ENCODE results near the gene C2orf76.

Gene C2orf76

DNA sequence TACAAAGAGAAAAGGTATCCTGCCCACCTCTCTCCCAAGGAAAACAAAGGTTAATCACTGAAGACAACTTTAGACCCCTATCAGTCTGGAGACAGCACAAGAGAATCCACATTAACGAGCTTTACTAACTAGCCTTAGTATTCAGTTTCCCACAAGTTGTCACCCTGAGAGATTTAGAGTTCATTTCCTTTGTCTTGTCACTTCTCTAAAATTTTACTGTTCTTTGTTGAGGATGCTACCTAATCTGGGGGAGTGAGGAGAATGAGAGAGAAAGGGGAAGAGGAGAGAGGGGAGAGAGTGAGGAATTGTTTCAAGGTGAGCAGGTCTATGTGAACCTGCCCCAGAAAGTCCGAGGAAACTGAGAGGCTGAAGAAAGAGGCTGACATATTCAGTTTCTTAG is 28.4 kb downstream of the C2orf76 start:
- DNase-seq (ENCODE audit: low read depth in 2 of 2): no peak

DNA sequence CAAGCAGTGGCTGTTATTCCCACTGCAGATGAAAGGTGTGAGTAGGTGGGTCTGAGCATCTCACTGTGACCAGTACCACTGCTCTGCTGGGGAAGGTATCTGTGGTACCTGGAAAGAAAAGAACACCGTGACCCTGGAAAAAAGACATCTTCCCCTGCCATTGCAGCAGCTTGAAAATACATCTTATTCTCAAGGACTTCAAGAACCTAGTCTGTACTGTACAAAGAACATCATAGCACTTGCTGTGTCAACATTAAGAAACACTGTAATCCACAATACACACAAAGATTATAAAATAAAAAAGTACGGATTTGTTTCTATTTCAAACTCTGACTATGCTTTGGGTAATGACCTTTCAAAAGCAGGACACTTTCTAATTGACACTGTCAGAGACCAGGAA is 28.9 kb downstream of the C2orf76 start:
- no peak for DNase-seq (ENCODE audit: low read depth in 2 of 2)

DNA sequence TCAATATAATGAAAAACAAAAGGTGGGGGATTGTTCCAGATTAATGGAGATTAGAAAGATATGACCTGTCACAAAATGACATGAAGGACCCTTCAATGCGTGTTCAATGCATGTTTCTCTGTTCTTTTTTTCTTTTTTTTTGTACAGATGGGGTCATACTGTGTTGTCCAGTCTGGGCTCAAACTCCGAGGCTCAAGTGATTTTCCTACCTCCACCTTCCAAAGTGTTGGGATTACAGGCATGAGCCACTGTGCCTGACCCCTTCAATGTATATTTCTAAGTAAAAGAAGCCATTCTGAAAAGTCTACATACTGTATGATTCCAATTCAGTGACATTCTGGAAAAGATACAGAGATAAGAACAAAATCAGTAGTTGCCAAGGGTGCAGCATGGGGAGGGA is 32.8 kb downstream of the C2orf76 start:
- no peak for DNase-seq (ENCODE audit: low read depth in 2 of 2)

DNA sequence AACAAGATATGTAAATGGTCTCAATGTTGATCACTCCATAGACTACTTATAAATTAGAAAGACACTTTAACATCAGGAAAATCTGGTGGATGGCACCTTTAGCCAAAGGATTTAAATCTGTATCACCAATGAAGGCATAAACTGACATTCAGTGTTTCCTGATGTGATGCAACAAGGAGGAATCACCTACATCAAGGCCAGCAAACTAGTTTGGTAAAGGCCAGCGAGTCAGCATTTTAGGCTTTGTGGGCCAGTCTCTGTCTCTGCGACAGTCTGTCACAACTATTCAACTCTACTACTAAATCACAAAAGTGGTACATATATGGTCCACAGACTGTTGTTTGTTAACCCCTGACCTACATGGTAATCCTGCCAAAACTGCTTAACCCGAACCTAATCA is 33.3 kb downstream of the C2orf76 start:
- no peak for DNase-seq (ENCODE audit: low read depth in 2 of 2)

DNA sequence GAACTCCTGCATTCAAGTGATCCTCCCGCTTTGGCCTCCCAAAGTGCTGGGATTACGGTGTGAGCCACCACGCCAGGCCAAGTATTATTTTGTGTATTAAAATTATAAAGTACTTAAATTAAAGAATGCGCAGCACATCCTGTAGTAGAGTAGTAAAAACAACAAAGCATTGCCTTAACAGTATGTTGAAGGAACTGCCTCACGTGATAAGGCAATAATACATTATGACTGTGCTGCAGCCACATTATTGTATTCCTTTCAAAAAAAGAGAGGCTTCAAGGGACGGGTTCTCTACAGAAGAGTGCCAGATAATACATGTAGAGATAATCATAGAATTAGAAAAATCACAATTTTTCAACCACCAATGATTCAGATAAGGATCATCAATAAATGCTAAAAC is 33.7 kb downstream of the C2orf76 start:
- no peak for DNase-seq (ENCODE audit: low read depth in 2 of 2)

DNA sequence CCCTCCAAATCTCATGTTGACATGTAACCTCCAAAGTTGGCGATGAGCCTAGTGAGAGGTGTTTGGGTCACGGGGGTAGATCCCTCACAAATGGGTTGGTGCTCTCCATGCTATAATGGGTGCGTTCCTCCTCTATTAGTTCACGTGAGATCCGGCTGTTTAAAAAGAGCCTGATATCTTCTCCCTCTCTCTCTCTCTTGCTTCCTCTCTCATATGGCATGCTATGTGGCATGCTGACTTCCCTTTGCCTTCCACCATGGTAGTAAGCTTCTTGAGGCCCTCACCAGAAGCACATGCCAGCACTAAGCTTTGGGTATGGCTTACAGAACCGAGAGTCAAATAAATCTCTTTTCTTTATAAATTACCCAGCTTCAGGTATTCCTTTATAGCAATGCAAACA is 39.2 kb downstream of the C2orf76 start:
- DNase-seq (ENCODE audit: low read depth in 2 of 2): no peak

DNA sequence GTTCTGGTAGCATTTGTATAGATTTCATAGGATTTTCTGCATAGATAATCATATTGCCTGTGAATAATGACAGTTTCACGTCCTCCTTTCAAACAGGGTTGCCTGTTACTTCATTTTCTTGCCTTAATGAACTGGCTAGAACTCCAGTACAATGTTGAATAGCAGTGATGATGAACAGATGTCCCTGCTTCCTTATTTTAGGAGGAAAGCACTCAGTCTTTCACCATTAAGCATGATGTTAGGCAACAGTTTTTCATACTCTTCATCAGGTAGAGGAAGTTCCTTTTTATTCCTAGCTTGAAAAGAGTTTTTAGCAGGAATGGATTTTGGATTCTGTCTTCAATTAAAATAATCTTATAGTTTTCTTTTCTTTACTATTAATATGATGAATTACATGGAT is 39.7 kb downstream of the C2orf76 start:
- no peak for DNase-seq (ENCODE audit: low read depth in 2 of 2)

DNA sequence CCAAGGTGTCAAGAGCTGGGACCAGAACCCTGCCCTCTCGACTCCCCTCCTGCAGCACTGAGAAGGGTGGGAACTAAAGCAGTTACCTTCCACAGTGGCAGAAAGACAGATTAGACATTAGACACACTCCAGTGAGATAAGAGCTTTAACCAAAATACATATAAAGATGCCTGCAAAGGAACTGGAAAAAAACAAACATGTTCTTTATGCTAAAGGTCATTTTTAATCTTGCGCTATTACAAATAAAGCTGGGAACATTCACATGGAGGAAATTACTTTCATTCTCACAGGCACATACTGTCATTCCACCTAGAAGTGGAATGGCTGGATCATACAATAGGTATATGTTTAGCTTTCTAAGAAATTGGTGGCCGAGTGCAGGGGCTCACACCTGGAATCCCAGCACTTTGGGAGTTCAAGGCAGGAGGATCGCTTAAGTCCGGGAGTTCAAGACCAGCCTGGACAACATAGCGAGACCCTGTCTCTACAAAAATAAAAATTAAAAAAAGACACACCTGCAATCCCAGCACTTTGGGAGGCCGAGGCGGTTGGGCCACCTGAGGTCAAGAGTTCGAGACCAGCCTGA is 41.9 kb downstream of the C2orf76 start:
- DNase-seq (ENCODE audit: low read depth in 2 of 2): no peak

DNA sequence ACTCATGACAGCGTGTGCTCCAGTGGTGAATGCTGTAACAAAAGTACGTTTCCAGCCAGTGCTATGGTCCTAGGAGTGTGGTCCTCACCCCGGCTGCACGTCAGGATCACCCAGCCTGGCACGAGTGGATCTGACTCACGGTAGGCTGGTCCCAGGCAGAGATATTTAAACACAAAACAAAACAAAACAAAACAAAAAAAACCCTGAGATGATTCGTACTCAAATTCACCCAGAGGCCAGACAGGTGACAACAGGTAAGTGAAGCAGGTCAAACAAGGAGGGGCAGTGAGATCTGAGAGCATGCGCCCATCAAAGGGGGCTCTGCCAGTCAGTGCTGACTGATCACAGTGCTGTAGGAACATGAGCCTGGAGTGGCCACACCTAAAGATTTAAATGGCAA is 43.2 kb downstream of the C2orf76 start:
- no peak for DNase-seq (ENCODE audit: low read depth in 2 of 2)

DNA sequence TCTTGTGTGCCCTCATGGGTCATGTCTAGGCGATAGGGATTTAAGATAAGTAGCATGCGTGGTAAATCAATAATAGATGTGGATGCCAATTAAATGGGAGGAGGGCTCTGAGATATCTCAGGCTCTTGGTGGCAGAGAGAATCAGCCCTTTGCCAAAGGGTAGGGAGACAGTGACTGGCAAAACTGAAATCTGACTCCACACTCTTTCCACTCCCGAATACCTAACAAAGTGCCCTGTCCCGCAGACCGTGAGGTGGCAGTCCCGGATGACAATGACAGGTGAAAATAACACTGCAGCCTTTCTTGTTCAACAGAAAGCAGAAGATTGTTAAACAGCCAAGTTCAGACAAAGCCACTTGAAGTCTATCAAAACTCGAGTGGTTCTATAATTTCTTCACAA is 47.0 kb downstream of the C2orf76 start:
- DNase-seq (ENCODE audit: low read depth in 2 of 2): no peak

DNA sequence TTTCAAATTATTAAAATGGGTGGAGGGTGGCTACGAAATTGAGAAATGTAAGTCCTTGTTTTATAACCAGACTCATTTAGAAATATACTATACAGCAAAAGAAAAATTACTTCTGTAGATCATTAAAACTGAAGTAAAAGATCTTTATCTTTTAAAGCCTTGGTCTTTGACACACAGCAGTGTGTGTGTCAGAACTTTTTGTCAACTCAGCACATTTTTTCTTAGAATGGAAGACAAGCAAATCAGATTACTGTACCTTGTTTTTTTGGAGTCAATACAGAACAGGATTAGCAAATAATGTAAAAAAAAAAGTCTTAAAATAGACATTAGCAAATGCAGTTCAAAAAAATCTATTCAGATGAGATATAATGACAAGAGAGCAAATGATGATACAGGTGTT is 49.1 kb downstream of the C2orf76 start:
- no peak for DNase-seq (ENCODE audit: low read depth in 2 of 2)

DNA sequence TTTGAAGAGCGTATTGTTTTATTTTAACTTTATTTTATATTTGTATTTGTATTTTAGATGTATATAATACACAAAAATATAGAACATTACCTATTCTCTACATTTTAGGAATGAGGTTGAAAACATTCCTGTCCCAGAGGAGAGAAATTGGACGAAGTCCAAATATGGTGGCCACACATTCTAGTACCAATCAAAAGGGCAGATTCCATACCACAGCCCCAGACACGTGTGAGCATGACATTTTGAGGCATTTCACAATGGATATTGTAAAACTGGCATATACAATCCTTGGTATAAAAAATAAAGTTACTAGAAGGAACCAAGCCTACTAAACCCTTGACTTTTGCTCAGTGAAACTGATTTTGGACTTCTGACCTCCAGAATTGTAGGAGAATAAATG is 50.6 kb downstream of the C2orf76 start:
- no peak for DNase-seq (ENCODE audit: low read depth in 2 of 2)

DNA sequence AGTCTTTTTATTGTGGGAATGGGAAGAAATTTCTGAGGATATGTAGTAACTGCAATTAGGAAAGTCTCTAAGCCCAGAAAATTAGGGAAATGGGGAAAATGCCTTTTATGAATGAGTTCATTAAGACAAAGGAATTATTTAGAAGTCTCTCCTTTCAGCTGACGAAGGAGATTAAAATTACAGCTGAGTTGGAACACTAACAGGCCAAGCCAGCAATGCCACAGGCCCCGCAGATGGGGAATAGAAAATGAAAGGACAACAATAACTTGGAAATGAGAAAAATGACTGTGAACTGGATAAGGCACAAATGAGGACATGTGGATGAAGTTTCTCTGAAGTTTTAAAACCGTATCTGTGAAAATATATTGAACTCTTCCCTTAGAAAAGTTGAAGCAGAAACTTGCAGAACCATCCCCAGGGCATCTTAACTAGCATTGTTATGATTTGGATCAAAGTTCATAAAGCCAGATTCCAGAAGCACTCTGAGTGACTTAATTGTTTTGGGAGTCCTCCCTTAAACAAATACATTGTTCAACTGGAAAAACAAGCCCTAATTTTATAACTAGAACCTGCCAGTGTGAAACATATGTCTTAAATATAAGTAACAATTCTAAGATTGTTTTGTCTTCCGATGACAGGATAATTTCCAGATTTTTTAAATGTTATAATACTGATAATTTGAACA is 51.3 kb downstream of the C2orf76 start:
- DNase-seq (ENCODE audit: low read depth in 2 of 2): no peak

DNA sequence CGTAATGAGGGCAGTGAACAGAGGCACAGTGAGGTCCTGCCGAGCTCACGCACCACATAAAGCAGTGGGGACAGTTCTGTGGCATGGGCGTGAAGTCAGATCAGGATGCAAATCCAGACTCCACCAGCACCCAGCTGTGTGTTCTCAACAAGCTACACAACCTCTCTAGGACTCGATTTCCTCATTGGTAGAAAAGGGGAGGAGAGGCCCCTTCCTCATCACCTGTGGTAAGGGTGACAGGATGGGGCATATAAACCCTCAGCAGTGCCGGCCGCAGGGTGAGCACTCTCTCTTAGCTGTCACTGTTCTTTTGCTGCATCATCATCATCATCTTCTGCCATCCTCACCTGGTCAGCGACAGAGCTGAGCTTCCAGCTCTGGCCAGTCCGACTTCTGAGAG is 54.8 kb downstream of the C2orf76 start:
- no peak for DNase-seq (ENCODE audit: low read depth in 2 of 2)

DNA sequence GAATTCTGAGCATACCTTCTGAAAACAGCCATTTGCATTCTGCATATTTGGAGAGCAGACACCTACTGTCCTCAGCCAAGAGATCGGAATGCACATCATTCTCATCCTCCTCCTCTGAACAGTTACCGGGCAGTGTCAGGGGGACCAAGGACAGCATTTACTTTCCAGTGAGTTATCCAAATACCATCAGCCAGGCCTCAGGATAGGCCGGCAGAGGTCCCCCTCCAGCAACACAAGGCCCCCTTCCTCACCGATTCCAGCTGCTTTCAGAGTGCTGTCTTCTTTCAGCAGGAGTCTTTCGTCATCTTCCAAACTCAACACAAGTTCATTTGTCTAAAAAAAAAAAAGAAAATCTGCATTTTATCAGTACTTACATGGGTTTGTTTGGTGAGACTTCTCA is 55.3 kb downstream of the C2orf76 start:
- DNase-seq (ENCODE audit: low read depth in 2 of 2): no peak

DNA sequence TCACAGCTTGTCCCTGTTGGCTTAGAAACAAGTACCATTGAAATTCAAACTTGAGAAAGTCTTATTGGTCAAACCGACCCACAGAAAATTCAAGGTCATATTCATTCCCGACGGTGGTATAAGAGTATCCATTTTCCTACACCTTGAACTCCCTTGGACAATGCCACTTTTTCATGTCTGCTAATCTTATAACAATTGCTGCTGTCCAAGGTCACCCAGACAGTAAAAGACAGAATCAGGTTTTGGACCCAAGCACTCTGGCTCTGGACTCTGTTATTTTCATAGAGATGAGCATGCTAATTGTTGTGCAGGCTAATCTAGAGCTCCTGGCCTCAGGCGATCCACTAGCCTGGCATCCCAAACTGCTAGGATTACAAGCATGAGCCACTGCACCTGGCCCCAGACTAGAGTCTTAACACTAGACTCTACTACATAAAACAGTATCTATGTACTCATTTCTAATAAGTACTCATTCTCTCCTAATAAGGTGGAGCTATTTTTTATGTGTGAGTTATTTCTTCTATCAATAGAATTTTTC is 57.8 kb downstream of the C2orf76 start:
- no peak for DNase-seq (ENCODE audit: low read depth in 2 of 2)

DNA sequence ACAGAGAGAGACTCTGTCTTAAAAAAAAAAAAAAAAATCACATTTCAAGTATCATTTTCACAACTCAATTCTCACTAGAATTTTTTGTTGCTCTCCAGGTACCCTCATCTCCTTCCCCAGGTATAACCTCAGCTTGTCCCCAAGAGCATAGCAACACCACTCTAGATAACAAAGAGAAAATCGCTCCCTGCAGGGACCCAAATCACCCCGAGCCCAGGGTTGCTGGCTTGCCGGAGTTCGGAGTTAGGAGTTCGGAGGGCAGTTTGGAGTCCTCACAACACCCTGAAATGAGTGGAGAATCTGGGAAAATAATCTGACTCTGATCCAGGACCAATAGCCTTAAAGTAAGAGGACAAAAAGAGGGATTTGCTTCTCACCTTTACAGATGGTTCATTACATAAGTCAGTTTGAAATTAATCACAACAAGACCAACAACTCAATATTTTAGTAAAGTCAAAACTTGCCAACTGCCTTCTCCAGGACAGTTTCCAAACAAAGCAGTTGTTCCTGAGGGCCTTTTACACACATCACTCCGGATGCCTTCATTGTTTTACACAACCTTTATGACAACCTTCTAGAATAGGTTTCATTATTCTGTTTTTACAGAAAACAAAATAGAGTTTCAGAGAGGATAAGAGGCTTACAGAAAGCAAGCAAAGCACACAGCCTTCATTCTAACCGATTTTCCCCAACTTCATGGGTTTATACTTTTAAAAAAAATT is 59.1 kb downstream of the C2orf76 start:
- no peak for DNase-seq (ENCODE audit: low read depth in 2 of 2)

DNA sequence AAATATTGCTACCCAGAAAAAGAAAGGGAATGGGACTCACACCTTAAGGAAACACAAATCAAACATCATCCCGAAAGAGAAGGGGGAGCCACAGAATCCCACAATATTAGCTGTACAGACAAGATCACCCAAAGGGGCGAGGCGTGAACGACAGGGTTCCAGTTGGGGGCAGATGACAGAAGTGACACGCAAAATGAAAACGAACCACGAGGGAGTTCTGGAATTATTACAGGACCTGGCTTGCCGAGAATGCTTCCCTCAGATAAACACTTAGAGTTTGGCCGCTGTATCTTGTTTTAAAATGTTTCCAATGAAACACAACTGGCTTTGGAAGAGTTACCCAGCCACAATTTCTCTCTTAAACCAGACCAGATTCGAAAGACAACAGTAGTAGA is 60.4 kb downstream of the C2orf76 start:
- no peak for DNase-seq (ENCODE audit: low read depth in 2 of 2)

DNA sequence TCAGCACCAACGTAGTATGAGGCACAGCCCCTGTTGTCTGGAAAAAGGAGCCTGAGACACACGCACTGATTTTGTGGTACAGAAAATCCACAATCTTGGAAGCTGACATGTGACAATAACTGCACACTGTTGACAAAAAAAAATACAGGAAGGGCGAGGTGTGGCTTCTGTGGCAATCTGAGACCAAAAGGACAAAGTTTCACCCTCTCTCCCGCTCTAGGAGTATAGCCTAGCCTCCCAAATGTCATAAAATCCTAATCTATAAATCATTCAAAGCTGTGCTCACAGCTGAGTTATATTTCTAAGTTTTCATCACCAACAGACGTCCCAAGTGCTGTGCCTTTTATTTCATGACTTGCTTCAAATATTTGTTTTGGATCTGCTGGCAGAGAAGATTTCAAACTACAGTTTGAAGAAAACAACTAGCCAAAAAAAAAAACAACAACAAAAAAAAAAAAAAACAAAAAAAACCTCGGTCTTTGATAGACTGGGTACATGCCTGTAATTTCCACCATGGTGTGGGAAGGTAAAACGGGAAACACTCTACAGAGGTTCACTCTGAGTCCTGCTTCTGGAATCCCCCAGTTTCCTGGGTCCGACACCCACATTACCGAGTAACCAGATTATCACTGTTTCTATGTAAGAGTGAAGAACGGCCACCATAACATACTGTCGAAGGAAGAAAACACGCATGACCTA is 61.0 kb downstream of the C2orf76 start:
- no peak for DNase-seq (ENCODE audit: low read depth in 2 of 2)

DNA sequence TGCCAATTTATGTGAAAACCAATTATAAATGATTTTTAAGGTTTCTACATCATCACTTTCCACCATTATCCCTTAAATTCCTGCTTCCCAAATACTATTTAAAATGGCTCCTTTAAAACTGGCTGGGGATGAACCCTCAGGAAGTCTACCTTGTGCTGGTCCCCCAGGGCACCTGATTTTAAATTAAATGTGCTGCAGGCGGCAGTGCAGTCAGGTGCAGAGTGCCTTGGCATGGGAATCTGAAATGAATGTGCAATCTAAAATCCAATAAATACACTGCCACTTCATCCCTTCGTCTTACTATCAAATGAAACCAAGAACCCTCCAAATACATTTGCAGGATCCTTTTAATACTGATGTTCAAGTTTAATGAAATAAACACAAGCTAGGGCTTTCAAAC is 61.8 kb downstream of the C2orf76 start:
- no peak for DNase-seq (ENCODE audit: low read depth in 2 of 2)

DNA sequence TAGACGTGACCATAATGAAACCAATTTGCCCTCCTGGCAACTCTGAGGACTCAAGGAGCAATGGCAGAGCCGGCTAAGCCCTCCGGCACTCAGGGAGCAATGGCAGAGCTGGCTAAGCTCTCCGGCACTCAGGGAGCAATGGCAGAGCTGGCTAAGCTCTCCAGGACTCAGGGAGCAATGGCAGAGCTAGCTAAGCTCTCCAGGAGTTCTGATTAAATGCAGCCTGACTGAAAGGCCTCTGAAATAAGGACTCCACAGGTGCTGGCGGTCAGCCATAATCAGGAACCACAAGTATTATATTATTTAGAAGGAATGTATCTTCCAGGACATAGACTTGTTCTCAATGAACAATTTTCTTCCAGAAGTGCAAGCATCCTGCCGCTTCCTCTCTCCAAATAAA is 65.2 kb downstream of the C2orf76 start:
- DNase-seq (ENCODE audit: low read depth in 2 of 2): no peak

DNA sequence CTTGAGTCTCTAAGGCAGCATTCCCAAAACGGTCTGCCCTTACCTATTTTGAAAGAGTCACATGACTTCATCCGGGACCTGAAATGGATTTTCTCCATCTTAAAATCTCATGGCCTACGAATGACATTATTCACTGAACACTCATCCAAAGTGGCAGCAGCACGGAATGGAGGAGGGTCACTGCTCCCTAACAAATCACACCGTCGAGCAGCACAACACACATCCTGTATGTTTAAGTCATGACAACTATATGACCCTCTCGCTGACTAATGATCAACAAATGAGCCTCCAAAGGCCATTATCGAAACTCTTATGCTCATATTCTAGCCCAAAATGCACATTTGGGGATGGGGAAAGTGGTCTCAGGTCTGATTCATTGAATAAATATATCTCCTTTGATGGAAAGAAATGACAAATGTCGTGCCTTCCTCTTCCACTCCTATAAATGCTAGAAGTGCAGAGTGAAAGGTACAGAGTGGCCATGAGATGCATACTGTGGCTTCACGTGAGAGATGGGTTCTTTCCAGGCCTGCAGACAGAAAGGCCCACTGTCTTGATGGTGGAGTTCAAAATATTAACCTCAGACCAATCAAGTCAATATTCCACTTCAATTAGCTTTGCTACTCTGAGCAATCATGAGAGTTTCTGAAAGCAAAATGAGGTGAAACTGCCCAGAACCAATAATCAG is 70.8 kb downstream of the C2orf76 start:
- no peak for DNase-seq (ENCODE audit: low read depth in 2 of 2)
